HUES6 (cell line): Measurements from ENCODE around the gene HIC1.
A peak's percentile ranks its signal among the peaks of the same experiment; 100 is the strongest.

ENCODE experiments used
- H3K27ac ChIP-seq: 2 replicates; pipeline ENCODE4 v1.7.0; 2013; ENCODE audit warnings: low read depth, mild to moderate bottlenecking, low read length, inconsistent platforms
- H3K27me3 ChIP-seq: 2 replicates; pipeline ENCODE4 v1.6.1; 2013; ENCODE audit warnings: low read length; ENCODE audit not compliant: control insufficient read depth, insufficient read depth
- H3K36me3 ChIP-seq: 2 replicates; pipeline ENCODE4 v1.6.1; 2013; ENCODE audit warnings: low read length; ENCODE audit not compliant: control insufficient read depth, insufficient read depth
- H3K4me1 ChIP-seq: 2 replicates; pipeline ENCODE4 v1.6.1; 2013; ENCODE audit warnings: low read length; ENCODE audit not compliant: control insufficient read depth, insufficient read depth
- H3K4me3 ChIP-seq: 2 replicates; pipeline ENCODE4 v1.5.1; 2013; ENCODE audit warnings: low read depth, low read length
- H3K9ac ChIP-seq: one replicate; pipeline ENCODE4 v1.6.1; 2013; ENCODE audit warnings: mild to moderate bottlenecking, low read length
- H3K9me3 ChIP-seq: 2 replicates; pipeline ENCODE4 v1.6.1; 2013; ENCODE audit warnings: low read depth, low read length; ENCODE audit not compliant: control insufficient read depth, insufficient read depth

The HIC1 gene

DNA sequence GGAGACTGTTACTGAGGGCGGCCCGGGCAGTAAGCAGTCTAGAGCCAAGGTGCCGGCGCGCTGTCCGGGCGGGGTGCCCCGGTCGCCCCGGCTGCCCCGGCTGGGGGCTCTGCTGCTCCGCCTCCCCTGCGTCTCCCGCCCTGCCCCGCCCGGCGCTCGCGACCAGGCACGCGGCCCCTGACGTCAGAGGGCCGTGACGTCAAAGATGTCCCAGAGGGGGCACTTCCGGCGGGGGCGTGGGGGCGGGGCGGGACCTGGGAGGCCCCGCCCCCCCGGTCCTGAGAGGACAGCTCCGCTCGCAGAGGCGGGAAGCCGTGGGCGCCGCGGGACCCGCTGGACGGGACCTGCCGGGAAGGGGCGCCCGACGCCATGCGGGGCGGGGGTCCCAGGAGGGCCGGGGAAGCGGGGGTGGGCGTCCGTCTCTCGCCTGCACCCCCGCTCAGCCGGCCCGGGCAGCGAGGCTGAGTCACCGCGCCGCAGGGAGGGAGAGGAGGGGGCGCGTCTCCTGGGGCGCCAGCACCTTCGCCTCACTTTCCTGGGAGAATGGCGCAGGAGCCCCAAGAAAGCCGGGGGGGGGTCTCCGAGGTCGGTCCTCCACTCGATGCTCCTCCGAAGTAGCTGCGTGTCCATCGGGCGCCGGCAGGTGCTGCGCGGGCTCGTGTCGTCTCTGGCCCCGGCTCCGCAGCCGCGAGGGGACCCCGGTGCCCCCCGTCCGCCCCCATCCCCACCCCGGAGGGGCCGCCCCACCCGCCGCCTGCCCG lies 4.4 kb upstream of the HIC1 start:
- H3K4me3 ChIP-seq: peak overlapping the region; percentile 42; the same call in 1 of the 2 replicates
- H3K9me3 ChIP-seq: no peaks in the 10 kb centered on the region
- H3K9ac ChIP-seq: no peak overlapping the region
- H3K36me3 ChIP-seq: no peaks in the 10 kb centered on the region
- H3K27me3 ChIP-seq: peaks cover 81% of the 10 kb centered on the region
- peaks cover 14% of the 10 kb centered on the region; the same call in 1 of the 2 replicates for H3K4me1 ChIP-seq
- no peak overlapping the region for H3K27ac ChIP-seq

GRCh38 chr17:2051061-2051932 lies 3.6 kb upstream of the HIC1 start:
- Histone ChIP-seq H3K9ac (no peak overlapping the region), H3K27me3 (peaks cover 86% of the 10 kb centered on the region), H3K27ac (no peak overlapping the region), H3K4me3 (peak overlapping the region; percentile 38; the same call in 1 of the 2 replicates), H3K4me1 (peaks cover 17% of the 10 kb centered on the region; the same call in 1 of the 2 replicates), H3K9me3 (no peaks in the 10 kb centered on the region), H3K36me3 (no peaks in the 10 kb centered on the region)

DNA sequence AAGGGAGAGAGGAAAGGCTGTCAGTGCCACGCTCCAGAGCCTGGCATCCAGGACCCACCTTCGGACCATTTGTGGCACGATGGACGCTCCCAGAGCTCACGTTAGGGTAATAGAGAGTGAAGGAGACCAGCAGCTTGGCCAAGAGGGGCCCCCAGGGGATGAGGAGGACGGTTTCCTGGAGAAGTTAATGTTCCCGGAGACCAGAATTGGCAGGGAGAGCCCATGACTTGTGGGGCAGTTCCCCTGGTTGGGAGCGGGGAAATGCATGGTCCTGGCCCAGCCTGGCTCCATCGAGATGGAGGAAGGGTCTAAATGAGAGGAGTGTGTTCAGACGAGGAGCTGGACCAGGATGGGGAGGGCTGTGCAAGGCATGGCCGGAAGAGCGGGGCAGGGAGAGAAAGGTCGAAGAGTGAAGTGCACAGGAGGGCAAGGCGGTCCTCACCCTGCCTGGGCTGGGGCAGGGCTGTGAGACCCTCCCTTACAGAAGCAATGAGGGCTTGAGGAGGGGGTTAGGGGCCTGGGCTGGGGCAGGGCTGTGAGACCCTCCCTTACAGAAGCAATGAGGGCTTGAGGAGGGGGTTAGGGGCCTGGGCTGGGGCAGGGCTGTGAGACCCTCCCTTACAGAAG lies 2.9 kb upstream of the HIC1 start:
- H3K9me3 ChIP-seq: no peaks in the 10 kb centered on the region
- H3K4me1 ChIP-seq: peaks cover 22% of the 10 kb centered on the region; the same call in 1 of the 2 replicates
- H3K36me3 ChIP-seq: no peaks in the 10 kb centered on the region
- H3K4me3 ChIP-seq: no peak overlapping the region; the same call in 1 of the 2 replicates
- peaks cover 89% of the 10 kb centered on the region for H3K27me3 ChIP-seq
- H3K27ac ChIP-seq: no peak overlapping the region
- H3K9ac ChIP-seq: no peak overlapping the region

DNA sequence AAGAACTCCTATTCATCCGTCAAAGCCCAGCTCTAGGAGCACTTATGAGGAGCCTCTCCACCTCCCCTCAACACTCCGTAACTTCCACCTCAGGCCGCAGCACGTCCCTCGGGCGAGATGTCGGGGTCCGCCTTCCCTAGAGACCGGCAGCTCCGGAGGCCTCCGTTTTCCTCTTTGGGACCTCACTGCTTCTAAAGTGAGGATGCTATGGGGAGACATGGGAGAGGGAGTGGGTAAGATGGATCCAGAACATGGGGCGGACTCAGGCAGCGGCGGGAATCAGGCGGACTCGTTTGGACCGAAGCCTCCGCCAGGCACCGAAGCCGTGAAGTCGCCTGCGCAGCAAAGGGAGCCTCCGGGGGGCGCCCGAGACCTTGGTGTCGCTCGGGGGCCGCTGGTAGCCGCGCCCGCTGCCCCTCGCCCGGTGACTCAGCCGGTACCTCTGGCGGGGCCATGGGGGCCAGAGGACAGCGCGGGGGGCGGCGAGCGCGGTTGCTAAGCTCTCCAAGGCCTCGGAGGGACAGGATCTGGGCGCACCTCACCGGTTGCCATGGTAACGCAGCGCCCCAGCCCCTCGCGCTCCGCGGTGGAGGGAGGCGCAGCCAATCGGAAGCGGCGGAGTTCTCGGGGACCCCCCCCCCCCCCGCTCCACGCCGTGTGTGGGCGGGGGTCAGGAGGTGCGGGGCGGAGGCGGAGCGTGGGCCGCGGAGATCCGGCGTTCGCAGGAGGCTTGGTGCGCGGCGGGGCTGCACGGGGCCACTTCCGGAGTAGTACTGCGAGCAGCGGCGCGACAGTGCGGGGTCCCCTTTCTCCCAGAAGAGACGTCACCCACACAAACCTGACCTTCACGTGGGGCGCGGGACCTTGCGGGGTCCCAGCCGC lies 1.3 kb upstream of the HIC1 start:
- Histone ChIP-seq H3K4me1 (peaks cover 22% of the 10 kb centered on the region; the same call in 1 of the 2 replicates), H3K9ac (no peak overlapping the region), H3K36me3 (no peaks in the 10 kb centered on the region), H3K27me3 (peaks cover 91% of the 10 kb centered on the region), H3K27ac (no peak overlapping the region), H3K4me3 (peak overlapping the region; percentile 63), H3K9me3 (no peaks in the 10 kb centered on the region)

GRCh38 chr17:2054262-2054511 lies 716 bp upstream of the HIC1 start:
- peaks cover 22% of the 10 kb centered on the region; the same call in 1 of the 2 replicates for H3K4me1 ChIP-seq
- H3K27ac ChIP-seq: no peak overlapping the region
- H3K9ac ChIP-seq: no peak overlapping the region
- peak overlapping the region; percentile 63 for H3K4me3 ChIP-seq
- peaks cover 90% of the 10 kb centered on the region for H3K27me3 ChIP-seq
- no peaks in the 10 kb centered on the region for H3K36me3 ChIP-seq
- H3K9me3 ChIP-seq: no peaks in the 10 kb centered on the region

GRCh38 chr17:2055292-2056205 lies 646 bp downstream of the HIC1 start:
- Histone ChIP-seq H3K9ac (no peak overlapping the region), H3K4me1 (peaks cover 21% of the 10 kb centered on the region; the same call in 1 of the 2 replicates)

DNA sequence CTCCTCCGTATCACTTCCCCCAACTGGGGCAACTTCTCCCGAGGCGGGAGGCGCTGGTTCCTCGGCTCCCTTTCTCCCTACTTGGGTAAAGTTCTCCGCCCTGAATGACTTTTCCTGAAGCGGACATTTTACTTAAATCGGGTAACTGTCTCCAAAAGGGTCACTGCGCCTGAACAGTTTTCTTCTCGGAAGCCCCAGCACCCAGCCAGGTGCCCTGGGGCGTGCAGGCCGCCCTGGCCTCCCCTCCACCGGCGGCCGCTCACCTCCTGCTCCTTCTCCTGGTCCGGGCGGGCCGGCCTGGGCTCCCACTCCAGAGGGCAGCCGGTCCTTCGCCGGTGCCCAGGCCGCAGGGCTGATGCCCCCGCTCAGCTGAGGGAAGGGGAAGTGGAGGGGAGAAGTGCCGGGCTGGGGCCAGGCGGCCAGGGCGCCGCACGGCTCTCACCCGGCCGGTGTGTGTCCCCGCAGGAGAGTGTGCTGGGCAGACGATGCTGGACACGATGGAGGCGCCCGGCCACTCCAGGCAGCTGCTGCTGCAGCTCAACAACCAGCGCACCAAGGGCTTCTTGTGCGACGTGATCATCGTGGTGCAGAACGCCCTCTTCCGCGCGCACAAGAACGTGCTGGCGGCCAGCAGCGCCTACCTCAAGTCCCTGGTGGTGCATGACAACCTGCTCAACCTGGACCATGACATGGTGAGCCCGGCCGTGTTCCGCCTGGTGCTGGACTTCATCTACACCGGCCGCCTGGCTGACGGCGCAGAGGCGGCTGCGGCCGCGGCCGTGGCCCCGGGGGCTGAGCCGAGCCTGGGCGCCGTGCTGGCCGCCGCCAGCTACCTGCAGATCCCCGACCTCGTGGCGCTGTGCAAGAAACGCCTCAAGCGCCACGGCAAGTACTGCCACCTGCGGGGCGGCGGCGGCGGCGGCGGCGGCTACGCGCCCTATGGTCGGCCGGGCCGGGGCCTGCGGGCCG lies 1.6 kb downstream of the HIC1 start:
- Histone ChIP-seq H3K4me3 (peak overlapping the region; percentile 47), H3K4me1 (peaks cover 21% of the 10 kb centered on the region; the same call in 1 of the 2 replicates), H3K36me3 (0 out of 2 replicates have a peak, but pooled peaks cover 4% of the 10 kb centered on the region), H3K27me3 (peaks cover 87% of the 10 kb centered on the region), H3K9ac (no peak overlapping the region), H3K9me3 (no peaks in the 10 kb centered on the region), H3K27ac (no peak overlapping the region)

More at GRCh38 chr17:2055292-2056205, 646 bp downstream of the HIC1 start:
- Histone ChIP-seq H3K36me3 (no peaks in the 10 kb centered on the region), H3K4me3 (peak overlapping the region; percentile 63), H3K27ac (no peak overlapping the region), H3K9me3 (no peaks in the 10 kb centered on the region), H3K27me3 (peaks cover 94% of the 10 kb centered on the region)

- peak overlapping the region; percentile 31; the same call in 1 of the 2 replicates for H3K4me3 ChIP-seq
- no peaks in the 10 kb centered on the region for H3K9me3 ChIP-seq
- peaks cover 79% of the 10 kb centered on the region for H3K27me3 ChIP-seq
- H3K4me1 ChIP-seq: peaks cover 25% of the 10 kb centered on the region; the same call in 1 of the 2 replicates
- H3K9ac ChIP-seq: no peak overlapping the region
- no peak overlapping the region for H3K27ac ChIP-seq
- 0 out of 2 replicates have a peak, but pooled peaks cover 4% of the 10 kb centered on the region for H3K36me3 ChIP-seq
Observed at GRCh38 chr17:2057175-2057759, 2.4 kb downstream of the HIC1 start.
